Limb (tissue), 2 donors: ENCODE measurements around the gene CHIA.

Experiments used
- DNase-seq, 2 donors: peaks; one replicate each; pipeline ENCODE4 v3.0.0-alpha.2; 2016; ENCODE audit errors: extremely low spot score in 2 of 2

Gene CHIA

DNA sequence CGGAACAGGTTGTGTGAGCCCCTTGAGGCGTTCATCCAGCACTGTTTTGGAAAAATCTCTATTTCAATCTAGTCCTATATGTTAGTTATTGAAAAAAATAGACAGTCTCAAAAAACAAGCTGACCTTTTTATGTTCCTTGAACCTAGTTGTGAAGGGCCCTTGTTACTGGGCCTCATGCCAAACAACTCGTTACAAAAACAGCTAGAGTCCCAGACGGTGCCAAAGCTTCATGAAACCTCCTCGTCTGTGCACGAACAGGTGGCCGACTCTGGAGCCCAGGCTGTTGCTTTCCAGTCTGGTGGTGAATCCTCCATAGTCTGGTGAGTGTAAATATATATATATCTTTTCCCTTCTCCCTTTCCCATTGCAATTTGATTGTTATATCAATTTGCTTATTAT lies at the start of gene CHIA:
TSS of gene CHIA (plus strand) at position 222 of the 400 bp plus-strand sequence. CDS start 19,617 bp downstream, outside the sequence.
- DNase-seq = no peak

DNA sequence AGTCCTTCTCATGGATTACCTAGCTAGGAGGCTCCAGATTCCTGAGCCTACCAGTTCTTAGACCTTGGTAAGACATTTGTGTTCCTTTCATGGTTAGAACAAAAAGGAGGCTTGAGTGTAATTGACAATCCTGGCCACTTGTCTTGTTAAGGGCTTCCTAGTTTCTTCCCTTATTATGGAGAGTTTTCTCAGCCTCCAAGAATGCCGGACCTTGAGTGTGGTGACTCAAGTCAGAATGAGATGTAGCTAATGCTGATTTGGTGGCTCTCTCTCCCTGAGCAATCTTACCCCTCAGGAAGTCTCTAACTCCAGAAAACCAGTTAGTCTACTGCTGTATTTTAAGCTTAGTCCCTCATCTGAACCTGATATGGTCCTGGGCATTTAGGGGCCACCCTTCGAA lies 48.9 kb upstream of the CHIA start:
- no peak for DNase-seq

GRCh38 chr1:111242805-111243523 lies 47.7 kb upstream of the CHIA start:
- DNase-seq = no peak

- DNase-seq = no peak
Measured at GRCh38 chr1:111247125-111247838, 43.4 kb upstream of the CHIA start.

DNA sequence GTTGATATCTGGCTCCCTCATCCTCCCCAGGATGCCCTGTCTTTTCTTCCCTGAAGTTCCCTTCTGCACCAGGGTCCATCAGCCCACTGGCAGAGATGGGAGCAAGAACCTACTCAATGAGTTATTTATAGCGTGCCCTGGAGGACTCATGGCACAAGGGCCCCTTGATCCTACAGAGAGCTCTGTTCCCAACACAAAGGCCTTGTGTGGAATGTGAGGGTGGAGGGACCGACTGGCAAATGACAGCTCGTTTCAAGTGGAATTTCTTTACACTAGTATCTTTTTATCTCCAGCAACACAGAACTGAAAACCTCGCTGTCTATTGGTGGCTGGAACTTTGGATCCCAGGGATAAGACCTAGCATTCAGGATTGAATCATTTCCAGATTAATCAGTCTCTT lies 40.7 kb upstream of the CHIA start:
- DNase-seq = no peak

- no peak for DNase-seq
Measured at GRCh38 chr1:111251570-111251969, 39.1 kb upstream of the CHIA start.

- no peak for DNase-seq
Measured at GRCh38 chr1:111252786-111253185, 37.9 kb upstream of the CHIA start.

DNA sequence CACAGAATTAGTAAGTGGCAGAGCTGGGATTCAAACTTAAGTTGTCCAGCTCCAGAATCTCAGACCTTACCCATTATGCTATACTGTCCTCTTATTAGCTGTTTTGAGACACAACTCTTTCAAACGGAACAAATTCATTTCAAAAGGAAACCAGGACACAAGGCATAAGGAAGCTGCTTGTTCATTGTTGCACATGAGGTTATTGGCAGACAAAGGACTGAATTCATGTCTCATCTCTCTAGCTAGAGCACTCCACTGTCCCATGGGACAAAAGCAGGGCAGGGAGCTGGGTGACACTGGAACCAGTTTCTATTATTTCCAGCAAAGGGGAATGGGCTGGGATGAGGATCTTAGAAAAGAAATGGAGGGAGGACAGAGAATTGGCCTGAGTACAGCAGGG lies 36.8 kb upstream of the CHIA start:
- DNase-seq = no peak

DNA sequence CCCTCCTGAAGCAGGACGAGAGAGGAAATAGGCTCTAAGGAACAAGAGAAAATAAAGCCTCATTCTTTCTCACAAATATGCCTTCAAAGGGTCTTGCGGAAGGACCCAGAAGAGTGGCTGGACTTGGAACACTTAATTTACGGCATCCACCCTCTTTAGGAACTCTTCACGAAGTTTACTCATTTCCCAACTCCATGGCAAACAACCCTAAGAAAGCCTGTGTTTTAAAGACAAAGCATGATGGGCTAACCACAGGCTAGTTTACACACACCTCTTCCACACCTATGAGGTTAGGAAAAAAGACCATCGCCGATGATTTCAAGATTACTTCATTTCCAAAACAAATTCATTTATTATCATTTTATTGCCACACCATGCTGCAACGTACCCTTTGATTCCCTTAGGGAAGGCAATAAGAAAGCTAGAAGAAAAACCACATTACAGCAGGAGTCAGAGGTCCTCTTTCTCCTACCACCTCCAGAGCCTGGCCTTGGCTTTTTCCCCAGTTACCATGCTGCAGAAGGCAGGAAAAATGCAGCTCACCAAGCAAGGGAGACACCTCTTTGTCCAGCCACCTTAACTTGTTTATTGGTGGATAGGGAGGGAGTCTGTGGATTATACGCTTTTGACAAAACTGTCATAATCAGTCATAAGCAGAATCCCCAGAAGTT lies 33.5 kb upstream of the CHIA start:
- no peak for DNase-seq

- DNase-seq = no peak
Measured at GRCh38 chr1:111267801-111268508, 22.7 kb upstream of the CHIA start.

GRCh38 chr1:111269825-111270406 lies 20.7 kb upstream of the CHIA start:
- DNase-seq = no peak

DNA sequence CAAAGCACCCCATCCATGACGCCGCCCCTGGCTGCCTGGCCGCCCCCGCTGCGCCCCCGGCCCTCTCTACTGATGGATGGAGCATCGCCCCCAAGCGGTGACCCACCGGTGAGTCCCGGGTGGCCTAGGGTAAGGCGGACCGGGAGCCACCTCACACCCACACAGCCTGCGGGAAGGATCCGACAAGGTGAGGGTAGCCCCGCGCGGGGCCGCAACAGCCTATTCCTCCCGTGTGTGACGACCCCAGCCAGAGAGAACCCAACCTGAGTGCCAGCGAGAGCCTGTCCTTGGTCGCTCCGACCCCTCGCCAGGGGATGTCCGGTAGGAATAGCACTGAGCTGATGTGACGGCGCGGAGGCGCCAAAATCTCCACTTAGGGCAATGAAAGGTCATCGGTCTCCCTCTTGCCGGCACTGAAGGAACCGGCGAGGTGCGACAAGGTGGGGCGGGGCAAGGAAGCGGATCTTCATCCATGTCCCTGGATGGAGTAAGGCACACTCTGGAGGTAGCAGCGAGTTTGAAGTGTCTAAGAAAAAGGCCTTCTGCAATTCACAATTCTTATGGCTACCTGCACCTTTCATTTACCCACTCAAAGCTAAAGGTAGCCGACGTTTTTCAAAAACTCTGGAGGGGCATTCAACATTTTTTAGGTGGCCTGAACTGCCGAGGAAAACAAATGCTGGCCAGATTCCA lies 19.7 kb upstream of the CHIA start:
- DNase-seq = no peak

DNA sequence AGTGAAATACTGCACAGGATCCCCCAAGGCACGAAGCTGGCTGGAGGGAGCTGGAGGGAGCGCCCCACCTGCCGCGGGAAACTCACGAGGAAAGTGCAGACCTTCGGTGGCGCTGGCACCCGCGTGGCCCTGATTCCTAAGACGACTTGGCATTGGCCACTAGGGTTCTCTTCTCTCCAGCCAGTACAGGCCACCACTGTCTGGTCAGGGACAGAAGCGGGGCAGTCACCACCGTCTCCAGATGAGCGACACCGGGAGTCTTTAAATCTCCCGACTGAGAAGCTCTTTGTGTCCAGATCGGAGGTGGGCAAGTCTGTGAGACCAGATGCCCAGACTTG lies 19.2 kb upstream of the CHIA start:
- no peak for DNase-seq

DNA sequence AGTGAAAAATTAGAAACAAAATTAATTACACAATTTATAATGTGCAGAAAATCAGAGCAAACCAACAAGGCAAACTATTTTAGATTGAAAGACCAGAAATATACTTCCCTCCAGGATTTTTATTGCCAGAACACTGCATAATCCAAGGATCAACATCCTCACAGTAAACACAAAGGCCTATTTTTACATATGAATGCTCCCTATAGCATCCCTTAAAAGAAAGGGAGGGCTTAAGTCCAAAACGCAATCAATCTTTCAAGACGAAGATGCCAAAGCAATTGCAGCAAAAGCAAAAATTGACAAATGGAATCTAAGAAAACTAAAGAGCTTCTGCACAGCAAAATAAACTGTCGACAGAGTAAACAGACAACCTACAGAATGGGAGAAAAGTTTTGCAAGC lies 18.6 kb upstream of the CHIA start:
- no peak for DNase-seq

DNA sequence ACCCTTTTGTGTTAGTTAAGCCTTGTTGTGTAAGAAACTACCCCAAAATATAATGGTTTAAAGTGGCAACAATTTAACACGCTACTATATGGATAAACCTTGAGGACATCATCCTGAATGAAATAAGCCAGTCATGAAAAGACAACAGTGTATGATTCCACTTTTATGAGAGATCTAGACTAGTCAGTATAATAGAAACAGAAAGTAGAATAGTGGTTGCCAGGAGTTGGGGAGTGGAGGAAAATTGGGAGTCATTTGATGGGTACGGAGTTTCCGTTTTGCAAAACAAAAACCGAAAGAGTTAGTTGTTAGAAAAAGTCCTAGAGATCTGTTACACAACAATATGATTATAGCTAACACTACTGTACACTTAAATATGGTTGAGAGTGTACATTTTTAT lies 16.0 kb upstream of the CHIA start:
- no peak for DNase-seq

GRCh38 chr1:111275079-111275478 lies 15.6 kb upstream of the CHIA start:
- no peak for DNase-seq

DNA sequence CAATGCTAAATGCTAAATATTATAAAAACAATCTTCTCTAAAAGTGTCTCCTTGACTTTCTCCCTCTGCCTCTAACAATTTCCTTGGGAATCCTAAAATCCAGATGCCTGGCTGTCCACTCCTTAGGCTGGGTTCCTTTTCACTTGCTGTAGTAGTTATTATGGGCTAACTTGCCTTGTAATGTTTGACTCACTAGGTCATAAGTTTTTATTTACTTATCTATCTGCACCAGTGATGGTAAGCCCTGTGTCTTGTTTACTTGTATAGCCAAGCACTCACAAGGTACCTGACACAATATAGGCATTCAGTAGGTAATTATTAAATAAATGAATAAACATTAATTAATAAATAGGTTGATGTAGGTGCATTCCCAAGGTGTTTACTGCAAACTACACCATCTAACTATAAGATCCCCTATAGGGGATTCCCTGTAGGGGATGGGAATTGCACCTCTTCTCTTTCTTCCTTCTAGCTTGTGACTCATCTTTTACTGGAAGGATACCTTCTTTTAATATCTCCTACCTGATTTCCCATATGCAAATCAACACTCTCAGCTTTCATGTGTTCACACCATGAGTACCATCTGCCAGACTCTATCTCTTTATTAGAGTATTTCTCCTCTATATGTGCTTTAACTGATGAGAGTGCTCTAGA lies 14.7 kb upstream of the CHIA start:
- DNase-seq = no peak

DNA sequence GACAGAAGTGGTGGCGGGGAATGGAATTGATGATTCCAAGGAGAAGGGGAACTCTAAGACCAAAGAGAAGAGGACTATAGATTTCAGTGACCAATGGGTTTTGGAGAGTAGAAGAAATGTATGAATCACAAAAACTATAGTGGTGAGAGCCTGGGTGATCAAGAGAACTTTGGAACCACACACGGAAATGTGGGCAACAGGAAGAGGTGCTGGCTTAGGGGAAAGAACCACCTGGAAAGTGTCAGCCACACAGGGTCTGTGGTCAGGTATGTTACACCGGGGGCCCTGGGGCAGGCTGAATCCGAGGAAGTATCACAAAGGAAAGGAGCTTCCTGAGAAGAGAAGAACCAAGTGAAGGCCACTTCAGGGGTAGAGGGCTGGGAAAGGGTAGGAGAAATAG lies 11.5 kb upstream of the CHIA start:
- DNase-seq = no peak

- DNase-seq = no peak
Measured at GRCh38 chr1:111280267-111280666, 10.4 kb upstream of the CHIA start.

GRCh38 chr1:111281411-111281810 lies 9.2 kb upstream of the CHIA start:
- no peak for DNase-seq

DNA sequence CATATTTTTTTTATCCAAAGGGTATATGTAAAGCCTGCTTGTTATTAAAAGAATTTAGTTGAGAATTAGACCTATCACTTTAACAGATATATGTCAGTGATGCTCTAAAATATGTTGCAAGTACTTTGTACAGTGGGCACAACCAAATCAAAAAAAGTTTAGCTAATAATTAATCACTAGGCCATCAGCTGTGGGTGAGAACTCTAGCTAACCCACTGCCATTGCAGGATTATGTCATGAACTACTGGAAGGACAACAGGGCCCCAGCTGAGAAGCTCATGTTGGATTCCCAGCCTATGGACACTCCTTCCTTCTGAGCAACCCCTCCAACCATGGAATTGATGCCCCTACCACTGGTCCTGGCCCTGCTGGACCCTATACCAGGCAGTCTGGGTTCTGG lies 6.8 kb upstream of the CHIA start:
- no peak for DNase-seq
